ENCODE measurements around the gene CWH43.
"Not testable (repeated sequence)": the region's sequence is repeated elsewhere in the genome, so short reads cannot be mapped to it uniquely, and the experiment has no call there.

GRCh38 chr4:49102344-49102898 is 116.3 kb downstream of the CWH43 start:
- TF ChIP-seq, protein P1, sequence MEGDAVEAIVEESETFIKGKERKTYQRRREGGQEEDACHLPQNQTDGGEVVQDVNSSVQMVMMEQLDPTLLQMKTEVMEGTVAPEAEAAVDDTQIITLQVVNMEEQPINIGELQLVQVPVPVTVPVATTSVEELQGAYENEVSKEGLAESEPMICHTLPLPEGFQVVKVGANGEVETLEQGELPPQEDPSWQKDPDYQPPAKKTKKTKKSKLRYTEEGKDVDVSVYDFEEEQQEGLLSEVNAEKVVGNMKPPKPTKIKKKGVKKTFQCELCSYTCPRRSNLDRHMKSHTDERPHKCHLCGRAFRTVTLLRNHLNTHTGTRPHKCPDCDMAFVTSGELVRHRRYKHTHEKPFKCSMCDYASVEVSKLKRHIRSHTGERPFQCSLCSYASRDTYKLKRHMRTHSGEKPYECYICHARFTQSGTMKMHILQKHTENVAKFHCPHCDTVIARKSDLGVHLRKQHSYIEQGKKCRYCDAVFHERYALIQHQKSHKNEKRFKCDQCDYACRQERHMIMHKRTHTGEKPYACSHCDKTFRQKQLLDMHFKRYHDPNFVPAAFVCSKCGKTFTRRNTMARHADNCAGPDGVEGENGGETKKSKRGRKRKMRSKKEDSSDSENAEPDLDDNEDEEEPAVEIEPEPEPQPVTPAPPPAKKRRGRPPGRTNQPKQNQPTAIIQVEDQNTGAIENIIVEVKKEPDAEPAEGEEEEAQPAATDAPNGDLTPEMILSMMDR (IDR thresholded peaks at IDR 0.05), result not testable (repeated sequence)
- TF ChIP-seq POLR2A (IDR thresholded peaks at IDR 0.05), result not testable (repeated sequence)
